ENCODE results near the gene LIMK2.
"Not testable (repeated sequence)": the region's sequence is repeated elsewhere in the genome, so short reads cannot be mapped to it uniquely, and the experiment has no call there.

Gene LIMK2

GRCh38 chr22:31305194-31305593 lies 93.1 kb downstream of the LIMK2 start:
- no peak for TF ChIP-seq CTCF (conservative IDR thresholded peaks at IDR 0.05; ENCODE audit: control insufficient read depth, insufficient read depth, low read depth, low read length)
- no peak overlapping the region for H3K4me3 ChIP-seq (ENCODE audit: control insufficient read depth, low read depth, low read length)
- DNase-seq (ENCODE audit: low read depth): no peak

- H3K4me3 ChIP-seq (ENCODE audit: control insufficient read depth, low read depth, low read length): no peak overlapping the region
- TF ChIP-seq CTCF (conservative IDR thresholded peaks at IDR 0.05; ENCODE audit: control insufficient read depth, insufficient read depth, low read depth, low read length): no peak
- DNase-seq (ENCODE audit: low read depth): no peak
Measured at GRCh38 chr22:31308181-31308580, 96.1 kb downstream of the LIMK2 start.

GRCh38 chr22:31313366-31314147 lies 101.5 kb downstream of the LIMK2 start:
- peak; percentile 90 for TF ChIP-seq CTCF (conservative IDR thresholded peaks at IDR 0.05; ENCODE audit: control insufficient read depth, insufficient read depth, low read depth, low read length)
- DNase-seq (ENCODE audit: low read depth): peak; percentile 67
- no peak overlapping the region for H3K4me3 ChIP-seq (ENCODE audit: control insufficient read depth, low read depth, low read length)

GRCh38 chr22:31314220-31314619 lies 102.1 kb downstream of the LIMK2 start:
- H3K4me3 ChIP-seq (ENCODE audit: control insufficient read depth, low read depth, low read length); DNase-seq (ENCODE audit: low read depth): not testable (repeated sequence)

- no peak for TF ChIP-seq CTCF (conservative IDR thresholded peaks at IDR 0.05; ENCODE audit: control insufficient read depth, insufficient read depth, low read depth, low read length)
- H3K4me3 ChIP-seq (ENCODE audit: control insufficient read depth, low read depth, low read length): no peak overlapping the region
- DNase-seq (ENCODE audit: low read depth): no peak
Measured at GRCh38 chr22:31321421-31321820, 109.3 kb downstream of the LIMK2 start.

- TF ChIP-seq CTCF (conservative IDR thresholded peaks at IDR 0.05; ENCODE audit: control insufficient read depth, insufficient read depth, low read depth, low read length): no peak
- DNase-seq (ENCODE audit: low read depth): no peak
Measured at GRCh38 chr22:31323578-31324550, 111.8 kb downstream of the LIMK2 start.

GRCh38 chr22:31326877-31327276 lies 114.8 kb downstream of the LIMK2 start:
- DNase-seq (ENCODE audit: low read depth): no peak
- no peak for TF ChIP-seq CTCF (conservative IDR thresholded peaks at IDR 0.05; ENCODE audit: control insufficient read depth, insufficient read depth, low read depth, low read length)
- H3K4me3 ChIP-seq (ENCODE audit: control insufficient read depth, low read depth, low read length): no peak overlapping the region

More at GRCh38 chr22:31323578-31324550, 111.8 kb downstream of the LIMK2 start:
- H3K4me3 ChIP-seq (ENCODE audit: control insufficient read depth, low read depth, low read length): no peak overlapping the region

Measured in fibroblast of mammary gland (primary cell).